Skeletal muscle cell (primary cell): ENCODE measurements around the gene WRAP73.
"Not testable (repeated sequence)": the region's sequence is repeated elsewhere in the genome, so short reads cannot be mapped to it uniquely, and the experiment has no call there.

Experiments used
- DNase-seq: peaks from one replicate; pipeline ENCODE4 v3.0.0-alpha.2; 2010; ENCODE audit warnings: low read depth
- H3K4me3 ChIP-seq: 2 replicates; pipeline ENCODE4 v1.5.1; 2011; ENCODE audit warnings: low read depth, mild to moderate bottlenecking, control low read depth, low read length, moderate library complexity

Gene WRAP73

DNA sequence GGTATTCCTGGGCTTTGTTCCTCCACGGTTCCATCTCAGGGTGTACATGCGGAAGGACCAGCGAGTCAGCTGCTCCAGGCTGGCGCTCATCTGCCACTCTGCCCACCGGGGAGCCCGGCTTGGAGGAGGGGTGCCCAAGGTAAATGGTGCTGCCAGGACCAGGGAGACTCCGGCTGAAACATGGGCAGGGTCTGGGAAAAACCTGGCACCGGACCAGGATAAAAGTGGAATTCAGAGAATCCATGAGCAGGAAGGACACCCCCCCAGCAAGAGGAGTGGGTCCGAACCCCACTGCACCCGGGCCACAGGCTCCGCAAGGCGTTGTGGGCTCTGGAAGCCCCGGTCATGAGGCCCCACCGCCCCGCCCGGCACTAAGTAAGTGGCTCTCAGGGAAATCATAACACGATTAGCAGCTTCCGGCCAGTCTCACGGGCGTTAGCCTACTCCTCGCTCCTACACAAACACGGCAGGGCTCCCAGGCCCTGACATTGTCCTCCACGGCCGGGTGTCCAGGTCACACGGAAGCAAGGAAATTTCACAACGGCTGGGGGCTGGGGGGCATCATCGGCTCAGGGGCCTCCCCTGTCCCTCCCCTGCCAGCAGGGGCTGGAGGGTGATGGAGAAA, 59.7 kb downstream of the WRAP73 start:
- H3K4me3 ChIP-seq, result no peak overlapping the region
- no peak for DNase-seq

DNA sequence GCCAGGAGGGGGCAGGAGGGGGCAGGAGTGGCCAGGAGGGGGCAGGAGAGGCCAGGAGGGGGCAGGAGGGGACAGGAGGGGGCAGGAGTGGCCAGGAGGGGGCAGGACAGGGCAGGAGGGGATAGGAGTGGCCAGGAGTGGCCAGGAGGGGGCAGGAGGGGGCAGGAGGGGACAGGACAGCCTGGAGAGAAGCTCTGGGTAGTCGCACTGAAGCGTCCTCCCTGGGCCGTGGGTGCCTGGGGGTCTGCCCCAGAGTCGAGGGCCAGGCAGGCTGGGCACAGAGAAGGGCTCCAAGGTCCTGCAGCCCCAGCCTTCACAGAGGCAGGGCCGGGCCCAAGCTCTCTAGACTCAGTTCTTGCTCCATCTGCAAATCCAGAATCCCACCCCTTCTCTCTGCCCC, 61.5 kb downstream of the WRAP73 start:
- DNase-seq, result no peak

DNA sequence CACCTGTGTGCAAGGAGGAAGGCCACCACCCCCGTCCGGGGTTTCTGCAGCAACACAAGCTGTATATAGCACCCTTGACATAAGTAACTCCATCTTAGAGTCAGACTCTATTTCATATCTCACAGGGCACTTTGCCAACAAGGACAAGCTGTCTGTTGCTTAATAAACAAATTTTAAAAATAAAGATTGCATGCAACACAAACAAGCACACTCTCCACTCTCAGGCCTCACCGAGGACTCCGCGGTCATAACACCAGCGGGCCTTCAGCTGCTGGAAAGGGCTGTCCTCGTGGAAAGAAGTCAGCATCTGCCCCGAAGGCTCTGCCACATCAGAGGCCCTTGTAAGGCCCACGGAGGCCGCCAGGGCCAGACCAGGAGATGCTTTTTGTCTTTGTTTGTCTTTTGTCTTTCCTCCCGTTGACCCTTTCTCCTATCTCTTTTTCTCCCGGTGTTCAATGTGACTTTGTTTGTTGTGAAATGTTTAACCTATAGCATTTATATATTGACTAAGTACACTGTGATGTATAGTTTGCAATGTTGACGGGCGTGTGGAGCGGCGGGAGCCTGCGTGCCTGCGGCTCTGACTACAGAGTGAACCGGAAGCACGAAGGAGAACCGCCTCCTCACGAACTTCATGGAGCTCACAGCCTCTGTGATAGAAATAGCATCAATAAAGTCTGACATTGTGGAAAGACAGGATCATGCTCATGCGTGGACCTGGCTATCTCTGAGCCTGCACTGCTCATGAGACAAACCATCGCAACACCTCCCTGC, 62.7 kb downstream of the WRAP73 start:
- no peak overlapping the region for H3K4me3 ChIP-seq
- no peak for DNase-seq

More for the DNA sequence above, 61.5 kb downstream of the WRAP73 start:
- H3K4me3 ChIP-seq, result no peak overlapping the region

DNA sequence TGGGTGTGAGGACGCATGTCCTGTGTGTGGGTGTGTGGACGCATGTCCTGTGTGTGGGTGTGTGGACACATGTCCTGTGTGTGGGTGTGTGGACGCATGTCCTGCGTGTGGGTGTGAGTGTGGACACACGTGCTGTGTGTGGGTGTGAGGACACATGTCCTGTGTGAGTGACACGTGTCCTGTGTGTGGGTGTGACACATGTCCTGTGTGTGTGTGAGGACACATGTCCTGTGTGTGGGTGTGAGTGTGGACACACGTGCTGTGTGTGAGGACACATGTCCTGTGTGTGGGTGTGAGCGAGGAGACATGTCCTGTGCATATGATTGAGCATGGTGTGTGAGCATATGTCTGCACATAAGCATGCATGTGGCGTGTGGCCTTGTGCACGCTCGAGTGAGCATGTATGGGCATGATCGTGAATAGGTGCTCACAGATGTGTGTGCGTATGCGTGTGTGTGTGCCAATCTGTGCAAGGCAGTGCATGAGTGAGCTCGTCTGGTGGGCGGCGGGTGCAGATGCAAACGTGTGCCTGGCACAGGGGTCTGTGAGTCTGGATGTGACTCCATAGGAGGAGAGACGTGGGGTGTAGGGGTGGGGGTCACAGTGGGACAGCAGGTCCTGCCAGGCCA, 63.8 kb downstream of the WRAP73 start:
- no peak overlapping the region for H3K4me3 ChIP-seq
- no peak for DNase-seq

GRCh38 chr1:3585353-3585868, 64.5 kb downstream of the WRAP73 start:
- H3K4me3 ChIP-seq, DNase-seq: not testable (repeated sequence)

DNA sequence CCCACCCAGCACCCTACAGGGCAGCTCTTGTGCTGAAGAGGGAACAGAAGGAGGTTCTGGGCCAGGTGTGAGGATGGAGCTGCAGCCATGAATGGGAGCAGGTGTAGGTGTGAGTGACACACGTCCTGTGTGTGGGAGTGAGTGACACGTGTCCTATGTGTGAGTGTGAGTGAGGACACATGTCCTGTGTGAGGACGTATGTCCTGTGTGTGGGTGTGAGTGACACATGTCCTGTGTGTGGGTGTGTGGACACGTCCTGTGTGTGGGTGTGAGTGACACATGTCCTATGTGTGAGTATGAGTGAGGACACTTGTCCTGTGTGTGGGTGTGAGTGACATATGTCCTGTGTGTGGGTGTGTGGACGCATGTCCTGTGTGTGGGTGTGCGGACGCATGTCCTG, 65.0 kb downstream of the WRAP73 start:
- H3K4me3 ChIP-seq, result no peak overlapping the region
- DNase-seq, result no peak

DNA sequence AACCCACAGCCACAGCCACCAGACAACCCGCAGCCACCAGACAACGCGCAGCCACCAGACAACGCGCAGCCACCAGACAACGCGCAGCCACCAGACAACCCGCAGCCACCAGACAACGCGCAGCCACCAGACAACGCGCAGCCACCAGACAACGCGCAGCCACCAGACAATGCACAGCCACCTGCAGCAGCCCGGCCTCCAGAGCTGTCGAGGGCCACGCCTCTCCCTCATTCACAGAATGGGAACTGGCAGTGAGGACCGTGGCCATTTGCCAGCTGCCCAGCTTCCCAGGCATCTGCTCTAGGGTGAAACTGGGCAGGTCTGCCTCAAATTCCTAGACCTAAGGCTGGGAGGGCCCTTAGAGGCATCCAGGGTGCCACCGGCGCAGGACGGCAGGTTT, 66.2 kb downstream of the WRAP73 start:
- not testable (repeated sequence) for H3K4me3 ChIP-seq, DNase-seq

- no peak for DNase-seq
- no peak overlapping the region for H3K4me3 ChIP-seq
These were observed 68.4 kb downstream of the WRAP73 start for GRCh38 chr1:3581296-3582036.
